Ascending aorta (tissue), 2 donors: ENCODE data around the gene WDR62. TPM values are rescaled to one million over a fixed set of nuclear protein-coding genes. Genes with fewer than 3 reads are reported as not detected.

Experiments used
- DNase-seq, 2 donors: peaks; one replicate each; pipeline ENCODE4 v3.0.0-alpha.2; 2019; ENCODE audit warnings: low spot score in 2 of 2
- H3K27ac ChIP-seq, 2 donors: fragments of 200-600 bp; sonication (generic); one replicate each; pipeline ENCODE4 v1.5.1; 2016 to 2017; ENCODE audit warnings: mild to moderate bottlenecking in 1 of 2
- H3K27me3 ChIP-seq: fragments of 200-600 bp; sonication (generic); one replicate; pipeline ENCODE4 v1.5.1; 2017
- H3K36me3 ChIP-seq, 2 donors: fragments of 200-600 bp; sonication (generic); one replicate each; pipeline ENCODE4 v1.5.1; 2016
- H3K4me1 ChIP-seq, 2 donors: fragments of 200-600 bp; sonication (generic); one replicate each; pipeline ENCODE4 v1.5.1; 2016 to 2017; ENCODE audit warnings: mild to moderate bottlenecking in 1 of 2
- H3K4me3 ChIP-seq, 2 donors: fragments of 200-600 bp; sonication (generic); one replicate each; pipeline ENCODE4 v1.5.1; 2016 to 2017; ENCODE audit warnings: mild to moderate bottlenecking in 1 of 2
- H3K9me3 ChIP-seq, 2 donors: fragments of 200-600 bp; sonication (generic); one replicate each; pipeline ENCODE4 v1.5.1; 2016
- CTCF ChIP-seq, 3 experiments: fragments of 200-600 bp in 2 of 3; fragments of 450-650 bp in 1 of 3; sonication (generic) in 2 of 3; IDR thresholded peaks; one replicate each; pipeline ENCODE4 v1.5.1; 2016 to 2019; ENCODE audit warnings: antibody characterized with exemption in 3 of 3, mild to moderate bottlenecking in 1 of 3, moderate library complexity in 1 of 3
- intact Hi-C: fragments of 100-400 bp; cut with DNase I; formaldehyde crosslinking; loops from one replicate; pipeline ENCODE4 v1.15.1; 2023
- total RNA-seq: library from RNA; depleted of rRNA; stranded (reverse); fragments of >200 nt; gene quantifications from one replicate; pipeline ENCODE4 v1.1.0, GENCODE V29; 2016

Gene WDR62
- total RNA-seq, 1 donor from 2014 or later = not detected

GRCh38 chr19:36103842-36104552, 49.3 kb downstream of the WDR62 start:
- no peak overlapping the region for H3K4me3 ChIP-seq
- H3K27ac ChIP-seq = no peak overlapping the region
- no peak for TF ChIP-seq CTCF (IDR thresholded peaks at IDR 0.05)
- no peaks in the 10 kb centered on the region for H3K4me1 ChIP-seq
- no peak for DNase-seq
- H3K36me3 ChIP-seq = no peaks in the 10 kb centered on the region
- no peaks in the 10 kb centered on the region for H3K9me3 ChIP-seq
- H3K27me3 ChIP-seq = no peaks in the 10 kb centered on the region
- intact Hi-C loops = no loop called here

- no peaks in the 10 kb centered on the region for H3K27me3 ChIP-seq
- no peaks in the 10 kb centered on the region for H3K9me3 ChIP-seq
- DNase-seq = no peak
- peaks cover 0 to 2% of the 10 kb centered on the region in 2 donors for H3K36me3 ChIP-seq
- no peak overlapping the region for H3K27ac ChIP-seq
- H3K4me3 ChIP-seq = no peak overlapping the region
- no peaks in the 10 kb centered on the region for H3K4me1 ChIP-seq
- intact Hi-C loops = no loop called here
- no peak for TF ChIP-seq CTCF (IDR thresholded peaks at IDR 0.05)
Measured at GRCh38 chr19:36106441-36106840, 51.7 kb downstream of the WDR62 start.

GRCh38 chr19:36106991-36107390, 52.3 kb downstream of the WDR62 start:
- no peak for DNase-seq
- H3K27ac ChIP-seq = no peak overlapping the region
- intact Hi-C loops = no loop called here
- H3K36me3 ChIP-seq = peaks cover 0 to 3% of the 10 kb centered on the region in 2 donors
- no peaks in the 10 kb centered on the region for H3K9me3 ChIP-seq
- no peak overlapping the region for H3K4me3 ChIP-seq
- no peaks in the 10 kb centered on the region for H3K27me3 ChIP-seq
- H3K4me1 ChIP-seq = no peaks in the 10 kb centered on the region
- no peak for TF ChIP-seq CTCF (IDR thresholded peaks at IDR 0.05)

- Histone ChIP-seq H3K27ac (no peak overlapping the region), H3K4me1 (peaks cover 0 to 5% of the 10 kb centered on the region in 2 donors), H3K27me3 (no peaks in the 10 kb centered on the region), H3K36me3 (peaks cover 9 to 17% of the 10 kb centered on the region in 2 donors), H3K4me3 (no peak overlapping the region), H3K9me3 (no peaks in the 10 kb centered on the region)
- intact Hi-C loops = no loop called here
- TF ChIP-seq CTCF (IDR thresholded peaks at IDR 0.05) = no peak
- no peak for DNase-seq
Measured at GRCh38 chr19:36108684-36109083, 54.0 kb downstream of the WDR62 start.

- peaks cover 0 to 6% of the 10 kb centered on the region in 2 donors for H3K4me1 ChIP-seq
- H3K4me3 ChIP-seq = no peak within 1 kb of the TSS
- H3K36me3 ChIP-seq = peaks cover 9 to 17% of the 10 kb centered on the region in 2 donors
- no peak within 1 kb of the TSS for H3K27ac ChIP-seq
- intact Hi-C loops = loop anchor here (10.0 kb wide), 2 partner anchors 366 to 464 kb away; partner anchors contain the start of genes IGFLR1, LIN37, PSENEN and U2AF1L4
- no peak for DNase-seq
- TF ChIP-seq CTCF (IDR thresholded peaks at IDR 0.05) = no peak
- no peaks in the 10 kb centered on the region for H3K9me3 ChIP-seq
- no peaks in the 10 kb centered on the region for H3K27me3 ChIP-seq
Measured at GRCh38 chr19:36110487-36111199, 55.9 kb downstream of the WDR62 start, which contains the start of gene OVOL3. Gene OVOL3, plus strand, starts transcription at chr19:36111143. Its CDS starts 60 bp downstream, at chr19:36111203.
